ENCODE data around the gene ARHGEF4.

DNA sequence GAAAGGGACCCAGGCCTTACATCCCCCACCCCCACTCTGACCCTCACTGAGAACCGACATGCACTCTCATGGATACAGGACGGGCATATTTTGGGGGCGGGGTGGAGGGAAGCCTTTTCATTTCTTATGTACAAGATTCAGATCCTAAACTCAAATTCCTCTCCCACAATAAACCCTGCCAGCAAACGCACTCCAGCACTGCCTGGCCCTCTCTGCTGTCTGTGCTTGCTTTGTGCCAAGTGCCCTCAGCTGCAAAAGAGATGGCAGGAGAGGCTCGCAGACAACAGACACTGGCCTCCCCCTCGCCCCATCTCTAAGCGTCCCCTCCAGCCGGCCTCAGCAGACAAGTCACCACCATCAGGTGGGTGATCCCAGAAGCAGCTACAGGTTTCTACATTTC is 214.2 kb downstream of the ARHGEF4 start:
- TF ChIP-seq, protein P1, sequence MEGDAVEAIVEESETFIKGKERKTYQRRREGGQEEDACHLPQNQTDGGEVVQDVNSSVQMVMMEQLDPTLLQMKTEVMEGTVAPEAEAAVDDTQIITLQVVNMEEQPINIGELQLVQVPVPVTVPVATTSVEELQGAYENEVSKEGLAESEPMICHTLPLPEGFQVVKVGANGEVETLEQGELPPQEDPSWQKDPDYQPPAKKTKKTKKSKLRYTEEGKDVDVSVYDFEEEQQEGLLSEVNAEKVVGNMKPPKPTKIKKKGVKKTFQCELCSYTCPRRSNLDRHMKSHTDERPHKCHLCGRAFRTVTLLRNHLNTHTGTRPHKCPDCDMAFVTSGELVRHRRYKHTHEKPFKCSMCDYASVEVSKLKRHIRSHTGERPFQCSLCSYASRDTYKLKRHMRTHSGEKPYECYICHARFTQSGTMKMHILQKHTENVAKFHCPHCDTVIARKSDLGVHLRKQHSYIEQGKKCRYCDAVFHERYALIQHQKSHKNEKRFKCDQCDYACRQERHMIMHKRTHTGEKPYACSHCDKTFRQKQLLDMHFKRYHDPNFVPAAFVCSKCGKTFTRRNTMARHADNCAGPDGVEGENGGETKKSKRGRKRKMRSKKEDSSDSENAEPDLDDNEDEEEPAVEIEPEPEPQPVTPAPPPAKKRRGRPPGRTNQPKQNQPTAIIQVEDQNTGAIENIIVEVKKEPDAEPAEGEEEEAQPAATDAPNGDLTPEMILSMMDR (IDR thresholded peaks at IDR 0.05; ENCODE audit: low read length) = no peak
- TF ChIP-seq EZH2phosphoT487 (IDR thresholded peaks at IDR 0.05; ENCODE audit: low read length) (no peak), EZH2 (optimal IDR thresholded peaks at IDR 0.05; ENCODE audit: low read depth, low read length) (no peak)
